ENCODE results near the gene NPFFR1.

NPFFR1 gene

GRCh38 chr10:70212879-70213278 is 70.9 kb downstream of the NPFFR1 start:
- DNase-seq: no peak

- no peak for DNase-seq
Observed at GRCh38 chr10:70212277-70212676, 71.5 kb downstream of the NPFFR1 start.

- no peak for DNase-seq
Observed at GRCh38 chr10:70206762-70207161, 77.0 kb downstream of the NPFFR1 start.

DNA sequence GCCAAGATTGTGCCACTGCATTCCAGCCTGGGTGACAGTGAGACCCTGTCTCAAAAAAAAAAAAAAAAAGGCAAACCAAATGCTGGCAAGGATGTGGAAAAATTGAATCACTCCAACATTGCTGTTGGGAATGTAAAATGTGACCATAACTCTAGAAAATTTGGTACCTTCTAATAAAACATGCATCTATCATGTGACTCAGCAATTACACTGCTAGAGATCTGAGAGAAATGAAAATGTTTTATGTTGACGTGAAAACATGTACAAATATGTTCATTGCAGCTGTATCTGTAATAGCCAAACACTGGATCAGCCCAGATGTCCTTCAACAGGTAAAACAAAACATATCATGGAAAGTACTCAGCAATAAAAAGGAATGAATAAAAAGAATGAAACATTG is 82.7 kb downstream of the NPFFR1 start:
- no peak for DNase-seq

DNA sequence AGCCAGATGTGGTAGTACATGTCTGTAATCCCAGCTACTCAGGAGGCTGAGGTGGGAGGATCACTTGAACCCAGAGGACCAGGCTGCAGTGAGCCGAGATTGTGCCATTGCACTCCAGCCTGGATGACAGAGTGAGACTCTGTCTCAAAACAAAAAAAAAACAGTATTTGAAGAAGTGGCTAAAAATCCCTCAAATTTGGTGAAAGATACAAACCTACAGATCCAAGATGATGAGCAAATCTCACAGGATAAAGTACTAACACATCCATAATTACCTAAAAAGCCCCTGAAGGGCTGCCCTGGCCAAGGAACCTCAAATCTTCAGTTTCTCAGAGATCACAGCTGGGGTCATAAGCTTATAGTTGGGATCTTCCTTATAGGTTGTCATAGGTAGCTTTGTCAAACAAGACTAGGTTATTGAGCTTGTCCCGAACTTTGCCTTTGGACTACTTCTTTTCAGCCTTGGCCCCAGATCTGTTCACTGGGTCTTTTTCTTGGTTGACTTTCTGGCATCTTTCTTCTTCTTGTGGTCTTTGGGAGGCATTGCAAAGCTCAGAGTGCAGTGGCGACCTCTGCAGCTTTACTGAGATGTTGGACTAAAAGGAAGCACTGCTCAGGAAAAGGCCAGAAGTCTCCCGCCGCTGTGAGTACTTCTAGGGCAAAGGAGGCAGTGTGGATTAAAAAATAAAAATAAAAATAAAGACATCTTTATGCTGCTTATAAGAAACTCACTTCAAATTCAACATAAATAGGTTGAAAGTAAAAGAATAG is 84.9 kb downstream of the NPFFR1 start:
- no peak for DNase-seq

All from activated gamma-delta T cell treated with Interleukin-2 at 50 U/mL for 16 hours (primary cell).